HepG2 (cell line): ENCODE results near the gene CEP55. TPM values are rescaled to one million over a fixed set of nuclear protein-coding genes. Genes with fewer than 3 reads are reported as not detected.
A peak's percentile ranks its signal among the peaks of the same experiment; 100 is the strongest.

Experiments used
- BRD4 ChIP-seq: sonication (generic); formaldehyde crosslinking; IDR thresholded peaks from 2 replicates; pipeline ENCODE4 v1.4.0; 2020; ENCODE audit warnings: missing genetic modification reagents
- CSRNP2 ChIP-seq: sonication (generic); formaldehyde crosslinking; conservative IDR thresholded peaks from 2 replicates; pipeline ENCODE4 v1.8.0; 2022; ENCODE audit warnings: low read depth, missing genetic modification reagents
- FIP1L1 ChIP-seq: fragments of 200-400 bp; formaldehyde crosslinking; IDR thresholded peaks from 2 replicates; pipeline ENCODE4 v1.6.1; 2018; ENCODE audit warnings: low read depth, mild to moderate bottlenecking, low read length, moderate library complexity, borderline replicate concordance; ENCODE audit not compliant: insufficient read depth
- FOSL2 ChIP-seq: sonication (generic); formaldehyde crosslinking; IDR thresholded peaks from 2 replicates; pipeline ENCODE4 v1.4.0; 2020; ENCODE audit warnings: missing genetic modification reagents
- GABPA ChIP-seq, 2 experiments: IDR thresholded peaks; 2 replicates each; pipeline ENCODE4 v1.6.1; 2011 to 2016; ENCODE audit warnings: low read depth in 2 of 2, low read length in 1 of 2, missing biosample characterization in 1 of 2, missing genetic modification characterization in 1 of 2
- GTF3A ChIP-seq: sonication (generic); formaldehyde crosslinking; conservative IDR thresholded peaks from 2 replicates; pipeline ENCODE4 v1.4.0; 2020; ENCODE audit warnings: mild to moderate bottlenecking, missing genetic modification reagents
- MAF1 ChIP-seq: sonication (generic); formaldehyde crosslinking; IDR thresholded peaks from 2 replicates; pipeline ENCODE4 v1.5.0; 2020; ENCODE audit warnings: missing genetic modification reagents, borderline replicate concordance
- NR2F2 ChIP-seq: IDR thresholded peaks from 2 replicates; pipeline ENCODE4 v1.6.1; 2012; ENCODE audit warnings: low read depth, inconsistent platforms, borderline replicate concordance
- POLR2A ChIP-seq, 2 experiments: IDR thresholded peaks; 2 replicates each; pipeline ENCODE4 v1.6.1; 2011; ENCODE audit warnings: low read depth in 2 of 2, low read length in 2 of 2, mild to moderate bottlenecking in 1 of 2, moderate library complexity in 1 of 2; ENCODE audit not compliant: insufficient read depth in 1 of 2
- RERE ChIP-seq: IDR thresholded peaks from 2 replicates; pipeline ENCODE4 v1.6.1; 2016; ENCODE audit warnings: low read depth, missing genetic modification reagents, missing compliant biosample characterization
- ZNF543 ChIP-seq: sonication (generic); formaldehyde crosslinking; IDR thresholded peaks from 2 replicates; pipeline ENCODE4 v1.4.0; 2020; ENCODE audit warnings: mild to moderate bottlenecking, missing genetic modification reagents
- ZNF644 ChIP-seq: IDR thresholded peaks from 2 replicates; pipeline ENCODE4 v1.6.1; 2016; ENCODE audit warnings: low read depth
- ZNF691 ChIP-seq: sonication (generic); formaldehyde crosslinking; IDR thresholded peaks from 2 replicates; pipeline ENCODE4 v1.4.0; 2020; ENCODE audit warnings: missing genetic modification reagents, low read depth, mild to moderate bottlenecking, borderline replicate concordance
- polyA plus RNA-seq, 8 experiments: library from polyadenylated mRNA; depleted of rRNA in 3 of 8; stranded (reverse) in 7 of 8; unstranded in 1 of 8; fragments of >200 nt; fragmentation: Illumina TruSeq in 4 of 8; extraction: Trizol in 4 of 8; gene quantifications; 2 replicates each; pipeline versions ENCODE4 v1.2.1 to v1.2.3, GENCODE V29; 2011 to 2016; ENCODE audit warnings: low read depth in 4 of 8, missing spikeins in 1 of 8, mixed read lengths in 1 of 8; ENCODE audit not compliant: insufficient read depth in 1 of 8
- total RNA-seq, 5 experiments: library from RNA; depleted of rRNA; stranded (reverse); fragments of >200 nt; fragmentation: Illumina TruSeq; extraction: Trizol; gene quantifications; 2 replicates each; pipeline ENCODE4 v1.2.3, GENCODE V29; 2016; ENCODE audit warnings: low read depth in 1 of 5
- TF ChIP-seq, protein P1 (sequence below): sonication (generic); formaldehyde crosslinking; IDR thresholded peaks from 2 replicates; pipeline ENCODE4 v1.8.1; 2023; ENCODE audit warnings: mild to moderate bottlenecking, inconsistent platforms, moderate library complexity, missing genetic modification reagents, borderline replicate concordance
- TF ChIP-seq, protein P2 (sequence below): sonication (generic); formaldehyde crosslinking; IDR thresholded peaks from 2 replicates; pipeline ENCODE4 v1.4.0; 2020; ENCODE audit warnings: missing genetic modification reagents

Gene CEP55
- total and polyA plus RNA-seq, 2 of the 13 experiments (the other 11 are each of a cell fraction or from before 2014, with no cell fraction given) = 6.5 to 17.1 TPM

GRCh38 chr10:93496322-93497041 lies at the start of gene CEP55 (continued):
- TF ChIP-seq RERE (CRISPR knock-in tag) (0 out of 2 replicates have a peak, but pooled peaks have one; percentile 11), MAF1 (no peak), FOSL2 (CRISPR knock-in tag) (peak; percentile 52), FIP1L1 (no peak), ZNF644 (CRISPR knock-in tag) (no peak), BRD4 (no peak), ZNF691 (CRISPR knock-in tag) (no peak), ZNF543 (CRISPR knock-in tag) (no peak), POLR2A (IDR thresholded peaks at IDR 0.05; ENCODE audit: insufficient read depth in 1 of 2, low read depth in 2 of 2, low read length in 2 of 2) (peak; percentile 43 to 60; a peak in 3 of 4 replicates), GABPA (IDR thresholded peaks at IDR 0.05; ENCODE audit: low read depth, low read length) (peak; percentile 80), GABPA (CRISPR knock-in tag; IDR thresholded peaks at IDR 0.05; ENCODE audit: low read depth) (peak; percentile 87), NR2F2 (peak; percentile 35; the same call in 1 of the 2 replicates), CSRNP2 (CRISPR knock-in tag) (0 out of 2 replicates have a peak, but pooled peaks have one; percentile 53), GTF3A (CRISPR knock-in tag) (0 out of 2 replicates have a peak, but pooled peaks have one; percentile 42)
- TF ChIP-seq, protein P1, sequence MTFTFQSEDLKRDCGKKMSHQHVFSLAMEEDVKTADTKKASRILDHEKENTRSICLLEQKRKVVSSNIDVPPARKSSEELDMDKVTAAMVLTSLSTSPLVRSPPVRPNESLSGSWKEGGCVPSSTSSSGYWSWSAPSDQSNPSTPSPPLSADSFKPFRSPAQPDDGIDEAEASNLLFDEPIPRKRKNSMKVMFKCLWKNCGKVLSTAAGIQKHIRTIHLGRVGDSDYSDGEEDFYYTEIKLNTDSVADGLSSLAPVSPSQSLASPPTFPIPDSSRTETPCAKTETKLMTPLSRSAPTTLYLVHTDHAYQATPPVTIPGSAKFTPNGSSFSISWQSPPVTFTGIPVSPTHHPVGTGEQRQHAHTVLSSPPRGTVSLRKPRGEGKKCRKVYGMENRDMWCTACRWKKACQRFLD (CRISPR knock-in tag) = no peak
- TF ChIP-seq, protein P2, sequence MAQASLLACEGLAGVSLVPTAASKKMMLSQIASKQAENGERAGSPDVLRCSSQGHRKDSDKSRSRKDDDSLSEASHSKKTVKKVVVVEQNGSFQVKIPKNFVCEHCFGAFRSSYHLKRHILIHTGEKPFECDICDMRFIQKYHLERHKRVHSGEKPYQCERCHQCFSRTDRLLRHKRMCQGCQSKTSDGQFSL (CRISPR knock-in tag) = no peak
